Osteoblast (primary cell): ENCODE results near the gene TTPAL. TPM values are rescaled to one million over a fixed set of nuclear protein-coding genes. Genes with fewer than 3 reads are reported as not detected.

ENCODE experiments used
- DNase-seq: peaks from one replicate; pipeline ENCODE4 v3.0.0; 2011; ENCODE audit warnings: low spot score, mixed read lengths; ENCODE audit not compliant: insufficient read length; ENCODE audit errors: missing footprints
- H2AFZ ChIP-seq: 2 replicates; pipeline ENCODE4 v1.6.0; 2011; ENCODE audit warnings: mild to moderate bottlenecking, low read length
- H3K27ac ChIP-seq: 2 replicates; pipeline ENCODE4 v1.5.1; 2011; ENCODE audit warnings: mild to moderate bottlenecking, low read depth, low read length, moderate library complexity
- H3K27me3 ChIP-seq: 2 replicates; pipeline ENCODE4 v1.6.0; 2012; ENCODE audit warnings: mild to moderate bottlenecking, control low read depth, inconsistent platforms, low read length, moderate library complexity; ENCODE audit not compliant: insufficient read depth
- H3K36me3 ChIP-seq: 2 replicates; pipeline ENCODE4 v1.5.1; 2011; ENCODE audit warnings: mild to moderate bottlenecking, low read length, control low read depth, moderate library complexity; ENCODE audit not compliant: insufficient read depth
- H3K4me1 ChIP-seq: 2 replicates; pipeline ENCODE4 v1.5.1; 2011; ENCODE audit warnings: mild to moderate bottlenecking, low read length, control low read depth, moderate library complexity; ENCODE audit not compliant: insufficient read depth
- H3K4me2 ChIP-seq: 2 replicates; pipeline ENCODE4 v1.6.0; 2011; ENCODE audit warnings: mild to moderate bottlenecking, low read length; ENCODE audit not compliant: insufficient read depth
- H3K4me3 ChIP-seq: fragments of 200-600 bp; sonication (generic); 3 replicates; pipeline ENCODE4 v1.5.1; 2012; ENCODE audit warnings: mild to moderate bottlenecking, low read length, inconsistent platforms; ENCODE audit not compliant: insufficient read depth
- H3K79me2 ChIP-seq: 2 replicates; pipeline ENCODE4 v1.6.0; 2012; ENCODE audit warnings: mild to moderate bottlenecking, low read length, control low read depth, inconsistent platforms; ENCODE audit not compliant: insufficient read depth
- H3K9me3 ChIP-seq: 2 replicates; pipeline ENCODE4 v1.5.1; 2011; ENCODE audit warnings: low read depth, low read length, control low read depth
- H4K20me1 ChIP-seq: 2 replicates; pipeline ENCODE4 v1.6.0; 2012; ENCODE audit warnings: mild to moderate bottlenecking, low read length, control low read depth; ENCODE audit not compliant: insufficient read depth
- CTCF ChIP-seq: IDR thresholded peaks from 2 replicates; pipeline ENCODE4 v1.5.1; 2011; ENCODE audit warnings: mild to moderate bottlenecking, low read depth, low read length, moderate library complexity; ENCODE audit errors: extremely low read depth
- total RNA-seq: library from RNA; depleted of rRNA; stranded (reverse); fragments of >200 nt; gene quantifications from 2 replicates; pipeline ENCODE4 v1.2.3, GENCODE V29; 2012

TTPAL gene
- total RNA-seq, 1 donor: 12.7 TPM

- no peak overlapping the region for H3K27ac ChIP-seq
- no peak overlapping the region for H2AFZ ChIP-seq
- H3K79me2 ChIP-seq: no peaks in the 10 kb centered on the region
- no peak overlapping the region for H3K4me3 ChIP-seq
- DNase-seq: no peak
- H3K36me3 ChIP-seq: peaks cover 68% of the 10 kb centered on the region
- TF ChIP-seq CTCF: no peak
- no peaks in the 10 kb centered on the region for H3K4me1 ChIP-seq
- no peaks in the 10 kb centered on the region for H3K27me3 ChIP-seq
- no peaks in the 10 kb centered on the region for H4K20me1 ChIP-seq
- H3K9me3 ChIP-seq: no peaks in the 10 kb centered on the region
- no peak overlapping the region for H3K4me2 ChIP-seq
Observed at GRCh38 chr20:44485830-44486198, 10.1 kb downstream of the TTPAL start.

- no peaks in the 10 kb centered on the region for H3K79me2 ChIP-seq
- H3K27ac ChIP-seq: no peak overlapping the region
- no peak for DNase-seq
- H3K4me1 ChIP-seq: peaks cover 21% of the 10 kb centered on the region
- H3K27me3 ChIP-seq: no peaks in the 10 kb centered on the region
- no peak overlapping the region for H3K4me2 ChIP-seq
- H2AFZ ChIP-seq: no peak overlapping the region
- H3K4me3 ChIP-seq: no peak overlapping the region
- no peaks in the 10 kb centered on the region for H3K9me3 ChIP-seq
- no peak for TF ChIP-seq CTCF
- peaks cover 72% of the 10 kb centered on the region for H3K36me3 ChIP-seq
- H4K20me1 ChIP-seq: no peaks in the 10 kb centered on the region
Observed at GRCh38 chr20:44488551-44488950, 12.9 kb downstream of the TTPAL start.

GRCh38 chr20:44489223-44489622 is 13.5 kb downstream of the TTPAL start:
- H4K20me1 ChIP-seq: no peaks in the 10 kb centered on the region
- peaks cover 75% of the 10 kb centered on the region for H3K36me3 ChIP-seq
- peak overlapping the region; percentile 5 for H3K27ac ChIP-seq
- H3K4me2 ChIP-seq: no peak overlapping the region
- DNase-seq: no peak
- no peak overlapping the region for H2AFZ ChIP-seq
- no peak for TF ChIP-seq CTCF
- H3K9me3 ChIP-seq: no peaks in the 10 kb centered on the region
- H3K79me2 ChIP-seq: no peaks in the 10 kb centered on the region
- peaks cover 28% of the 10 kb centered on the region for H3K4me1 ChIP-seq
- no peaks in the 10 kb centered on the region for H3K27me3 ChIP-seq
- H3K4me3 ChIP-seq: no peak overlapping the region

GRCh38 chr20:44489931-44490330 is 14.3 kb downstream of the TTPAL start:
- peaks cover 69% of the 10 kb centered on the region for H3K36me3 ChIP-seq
- no peaks in the 10 kb centered on the region for H3K27me3 ChIP-seq
- H3K4me2 ChIP-seq: no peak overlapping the region
- H3K4me3 ChIP-seq: no peak overlapping the region
- no peaks in the 10 kb centered on the region for H3K9me3 ChIP-seq
- H3K27ac ChIP-seq: peak overlapping the region; percentile 5
- H3K4me1 ChIP-seq: peaks cover 33% of the 10 kb centered on the region
- DNase-seq: no peak
- no peak overlapping the region for H2AFZ ChIP-seq
- no peaks in the 10 kb centered on the region for H4K20me1 ChIP-seq
- no peaks in the 10 kb centered on the region for H3K79me2 ChIP-seq
- TF ChIP-seq CTCF: no peak
